ENCODE results near the gene RO60. TPM values are rescaled to one million over a fixed set of nuclear protein-coding genes. Genes with fewer than 3 reads are reported as not detected.

The RO60 gene
- total RNA-seq, 1 experiment from 2014 or later, result 93.5 TPM

- Histone ChIP-seq H3K36me3 (ENCODE audit: insufficient read depth, low read length, poor library complexity, severe bottlenecking) (no peaks in the 10 kb centered on the region), H3K9me3 (ENCODE audit: low read depth, low read length, poor library complexity, severe bottlenecking) (no peaks in the 10 kb centered on the region), H3K27ac (ENCODE audit: low read depth, low read length, poor library complexity, severe bottlenecking) (no peak overlapping the region), H3K27me3 (replicated peaks; ENCODE audit: insufficient read depth, low read depth, low read length, poor library complexity) (no peaks in the 10 kb centered on the region), H3K4me3 (ENCODE audit: low read depth, low read length, poor library complexity, severe bottlenecking) (no peak overlapping the region), H3K4me1 (ENCODE audit: insufficient read depth, low read length, poor library complexity, severe bottlenecking) (peaks cover 19% of the 10 kb centered on the region)
- ChIA-PET POLR2A (ENCODE audit: low non-redundant PET) (no interaction called here), CTCF (no interaction called here)
- no TSS peak for BruUV-seq (replicated peaks)
- intact Hi-C loops (cut with micrococcal nuclease; ENCODE audit: unreplicated experiment), result no loop called here
- TF ChIP-seq EZH2 (IDR thresholded peaks at IDR 0.05; ENCODE audit: borderline replicate concordance, low read depth, low read length, poor library complexity, severe bottlenecking) (no peak), CTCF (conservative IDR thresholded peaks at IDR 0.05; ENCODE audit: low read depth, low read length) (no peak)
- DNase-seq (ENCODE audit: low spot score), result no peak
Observed at GRCh38 chr1:193065954-193066353, 6.5 kb downstream of the RO60 start.

- no peak for TF ChIP-seq CTCF (conservative IDR thresholded peaks at IDR 0.05; ENCODE audit: low read depth, low read length)
- TF ChIP-seq EZH2 (IDR thresholded peaks at IDR 0.05; ENCODE audit: borderline replicate concordance, low read depth, low read length, poor library complexity, severe bottlenecking), result no peak
- Histone ChIP-seq H3K4me3 (ENCODE audit: low read depth, low read length, poor library complexity, severe bottlenecking) (no peak overlapping the region), H3K4me1 (ENCODE audit: insufficient read depth, low read length, poor library complexity, severe bottlenecking) (peaks cover 23% of the 10 kb centered on the region), H3K9me3 (ENCODE audit: low read depth, low read length, poor library complexity, severe bottlenecking) (no peaks in the 10 kb centered on the region), H3K27ac (ENCODE audit: low read depth, low read length, poor library complexity, severe bottlenecking) (no peak overlapping the region), H3K36me3 (ENCODE audit: insufficient read depth, low read length, poor library complexity, severe bottlenecking) (no peaks in the 10 kb centered on the region), H3K27me3 (replicated peaks; ENCODE audit: insufficient read depth, low read depth, low read length, poor library complexity) (no peaks in the 10 kb centered on the region)
- ChIA-PET CTCF (no interaction called here), POLR2A (ENCODE audit: low non-redundant PET) (no interaction called here)
- no peak for DNase-seq (ENCODE audit: low spot score)
- intact Hi-C loops (cut with micrococcal nuclease; ENCODE audit: unreplicated experiment), result no loop called here
- BruUV-seq (replicated peaks), result no TSS peak
Observed at GRCh38 chr1:193066606-193067005, 7.2 kb downstream of the RO60 start.

DNA sequence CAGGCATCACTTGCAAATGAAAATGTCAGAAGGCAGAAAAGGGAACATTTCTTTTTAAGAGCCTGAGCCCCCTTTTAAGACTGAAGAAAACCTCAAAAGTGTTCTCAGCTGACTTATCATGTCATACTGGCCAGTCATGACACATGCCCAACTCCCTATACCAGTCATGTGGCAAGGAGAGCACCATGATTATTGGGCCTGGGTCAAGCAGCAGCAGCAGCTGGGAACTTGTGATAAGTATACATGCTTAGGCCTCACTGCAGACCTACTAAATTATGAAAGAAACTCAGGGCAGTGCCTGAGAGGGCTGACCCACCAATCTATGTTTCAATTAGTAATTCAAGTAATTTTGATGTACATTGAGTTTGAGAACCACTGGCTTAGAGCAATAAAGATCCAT lies 8.6 kb downstream of the RO60 start:
- no peak for TF ChIP-seq CTCF (conservative IDR thresholded peaks at IDR 0.05; ENCODE audit: low read depth, low read length)
- TF ChIP-seq EZH2 (IDR thresholded peaks at IDR 0.05; ENCODE audit: borderline replicate concordance, low read depth, low read length, poor library complexity, severe bottlenecking), result no peak
- Histone ChIP-seq H3K27ac (ENCODE audit: low read depth, low read length, poor library complexity, severe bottlenecking) (no peak overlapping the region), H3K4me1 (ENCODE audit: insufficient read depth, low read length, poor library complexity, severe bottlenecking) (peaks cover 23% of the 10 kb centered on the region), H3K27me3 (replicated peaks; ENCODE audit: insufficient read depth, low read depth, low read length, poor library complexity) (no peaks in the 10 kb centered on the region), H3K36me3 (ENCODE audit: insufficient read depth, low read length, poor library complexity, severe bottlenecking) (peaks cover 3% of the 10 kb centered on the region), H3K4me3 (ENCODE audit: low read depth, low read length, poor library complexity, severe bottlenecking) (no peak overlapping the region), H3K9me3 (ENCODE audit: low read depth, low read length, poor library complexity, severe bottlenecking) (no peaks in the 10 kb centered on the region)
- no TSS peak for BruUV-seq (replicated peaks)
- CTCF ChIA-PET, result no interaction called here
- POLR2A ChIA-PET (ENCODE audit: low non-redundant PET), result no interaction called here
- intact Hi-C loops (cut with micrococcal nuclease; ENCODE audit: unreplicated experiment), result no loop called here
- DNase-seq (ENCODE audit: low spot score), result no peak
